ENCODE results near the gene DAZAP2.
"Not testable (repeated sequence)": the region's sequence is repeated elsewhere in the genome, so short reads cannot be mapped to it uniquely, and the experiment has no call there.

DAZAP2 gene

DNA sequence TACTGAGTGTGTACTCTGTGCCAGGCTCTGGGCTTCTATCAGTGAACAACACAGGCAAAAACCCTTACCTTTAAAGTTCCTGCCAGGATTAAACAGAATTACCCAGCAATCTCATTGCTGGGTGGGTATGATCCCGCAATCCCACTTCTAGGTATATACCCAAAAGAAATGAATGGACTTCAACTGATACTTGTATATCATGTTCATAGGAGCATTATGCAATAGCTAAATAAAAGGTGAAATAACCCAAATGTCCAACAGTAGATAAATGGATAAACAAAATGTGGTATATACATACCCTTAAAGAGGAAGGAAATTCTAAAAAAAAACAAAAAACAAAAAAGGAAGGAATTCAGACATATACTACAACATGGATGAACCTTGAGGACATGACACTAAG is 14.7 kb downstream of the DAZAP2 start:
- Histone ChIP-seq H3K9ac (ENCODE audit: low read depth, low read length, poor library complexity, severe bottlenecking) (no peak overlapping the region), H3K4me2 (ENCODE audit: low read depth, low read length, poor library complexity, severe bottlenecking) (no peak overlapping the region), H3K79me2 (ENCODE audit: insufficient read depth, low read length) (peaks cover 29% of the 10 kb centered on the region; the same call in 1 of the 2 replicates), H3K36me3 (ENCODE audit: insufficient read depth, low read length) (peaks cover 25% of the 10 kb centered on the region; the same call in 1 of the 2 replicates), H3F3A (ENCODE audit: low read depth) (no peaks in the 10 kb centered on the region), H3K4me1 (ENCODE audit: insufficient read depth, low read length, poor library complexity, severe bottlenecking) (no peaks in the 10 kb centered on the region), H3K4me3 (ENCODE audit: low read length, poor library complexity, severe bottlenecking) (no peak overlapping the region), H3K9me3 (ENCODE audit: insufficient read depth, low read depth, low read length) (no peaks in the 10 kb centered on the region), H3K9me2 (replicated peaks; ENCODE audit: low read depth, low read length) (no peaks in the 10 kb centered on the region), H4K20me1 (ENCODE audit: insufficient read depth, low read length, poor library complexity, severe bottlenecking) (no peaks in the 10 kb centered on the region), H3K27me3 (ENCODE audit: insufficient read depth, low read length, poor library complexity, severe bottlenecking) (no peaks in the 10 kb centered on the region), H2AFZ (ENCODE audit: low read length) (no peak overlapping the region)
- TF ChIP-seq, protein P1, sequence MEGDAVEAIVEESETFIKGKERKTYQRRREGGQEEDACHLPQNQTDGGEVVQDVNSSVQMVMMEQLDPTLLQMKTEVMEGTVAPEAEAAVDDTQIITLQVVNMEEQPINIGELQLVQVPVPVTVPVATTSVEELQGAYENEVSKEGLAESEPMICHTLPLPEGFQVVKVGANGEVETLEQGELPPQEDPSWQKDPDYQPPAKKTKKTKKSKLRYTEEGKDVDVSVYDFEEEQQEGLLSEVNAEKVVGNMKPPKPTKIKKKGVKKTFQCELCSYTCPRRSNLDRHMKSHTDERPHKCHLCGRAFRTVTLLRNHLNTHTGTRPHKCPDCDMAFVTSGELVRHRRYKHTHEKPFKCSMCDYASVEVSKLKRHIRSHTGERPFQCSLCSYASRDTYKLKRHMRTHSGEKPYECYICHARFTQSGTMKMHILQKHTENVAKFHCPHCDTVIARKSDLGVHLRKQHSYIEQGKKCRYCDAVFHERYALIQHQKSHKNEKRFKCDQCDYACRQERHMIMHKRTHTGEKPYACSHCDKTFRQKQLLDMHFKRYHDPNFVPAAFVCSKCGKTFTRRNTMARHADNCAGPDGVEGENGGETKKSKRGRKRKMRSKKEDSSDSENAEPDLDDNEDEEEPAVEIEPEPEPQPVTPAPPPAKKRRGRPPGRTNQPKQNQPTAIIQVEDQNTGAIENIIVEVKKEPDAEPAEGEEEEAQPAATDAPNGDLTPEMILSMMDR (conservative IDR thresholded peaks at IDR 0.05; ENCODE audit: low read length), result no peak
- no peak for TF ChIP-seq EZH2phosphoT487 (IDR thresholded peaks at IDR 0.05; ENCODE audit: borderline replicate concordance)

- Histone ChIP-seq H3K27me3 (ENCODE audit: insufficient read depth, low read length, poor library complexity, severe bottlenecking) (no peaks in the 10 kb centered on the region), H3K79me2 (ENCODE audit: insufficient read depth, low read length) (peaks cover 29% of the 10 kb centered on the region; the same call in 1 of the 2 replicates), H3F3A (ENCODE audit: low read depth) (no peaks in the 10 kb centered on the region), H2AFZ (ENCODE audit: low read length) (no peak overlapping the region), H4K20me1 (ENCODE audit: insufficient read depth, low read length, poor library complexity, severe bottlenecking) (no peaks in the 10 kb centered on the region), H3K9ac (ENCODE audit: low read depth, low read length, poor library complexity, severe bottlenecking) (no peak overlapping the region), H3K9me3 (ENCODE audit: insufficient read depth, low read depth, low read length) (no peaks in the 10 kb centered on the region), H3K4me3 (ENCODE audit: low read length, poor library complexity, severe bottlenecking) (no peak overlapping the region), H3K4me2 (ENCODE audit: low read depth, low read length, poor library complexity, severe bottlenecking) (no peak overlapping the region), H3K36me3 (ENCODE audit: insufficient read depth, low read length) (peaks cover 17% of the 10 kb centered on the region; the same call in 1 of the 2 replicates), H3K9me2 (replicated peaks; ENCODE audit: low read depth, low read length) (no peaks in the 10 kb centered on the region), H3K4me1 (ENCODE audit: insufficient read depth, low read length, poor library complexity, severe bottlenecking) (no peaks in the 10 kb centered on the region)
- TF ChIP-seq EZH2phosphoT487 (IDR thresholded peaks at IDR 0.05; ENCODE audit: borderline replicate concordance), result no peak
- TF ChIP-seq, protein P1 (conservative IDR thresholded peaks at IDR 0.05; ENCODE audit: low read length), result no peak
These were observed 15.9 kb downstream of the DAZAP2 start for GRCh38 chr12:51254536-51254935.

- not testable (repeated sequence) for H3K27me3 ChIP-seq (ENCODE audit: insufficient read depth, low read length, poor library complexity, severe bottlenecking); H3K9me2 ChIP-seq (replicated peaks; ENCODE audit: low read depth, low read length); H3F3A ChIP-seq (ENCODE audit: low read depth); H3K4me3 ChIP-seq (ENCODE audit: low read length, poor library complexity, severe bottlenecking); H3K4me1 ChIP-seq (ENCODE audit: insufficient read depth, low read length, poor library complexity, severe bottlenecking); H3K9ac ChIP-seq (ENCODE audit: low read depth, low read length, poor library complexity, severe bottlenecking); H3K36me3 ChIP-seq (ENCODE audit: insufficient read depth, low read length); H3K4me2 ChIP-seq (ENCODE audit: low read depth, low read length, poor library complexity, severe bottlenecking); H2AFZ ChIP-seq (ENCODE audit: low read length); H3K9me3 ChIP-seq (ENCODE audit: insufficient read depth, low read depth, low read length)
- H3K79me2 ChIP-seq (ENCODE audit: insufficient read depth, low read length), result peaks cover 43% of the 10 kb centered on the region
- peaks cover 14% of the 10 kb centered on the region for H4K20me1 ChIP-seq (ENCODE audit: insufficient read depth, low read length, poor library complexity, severe bottlenecking)
These were observed 21.0 kb downstream of the DAZAP2 start for GRCh38 chr12:51259600-51259999.

DNA sequence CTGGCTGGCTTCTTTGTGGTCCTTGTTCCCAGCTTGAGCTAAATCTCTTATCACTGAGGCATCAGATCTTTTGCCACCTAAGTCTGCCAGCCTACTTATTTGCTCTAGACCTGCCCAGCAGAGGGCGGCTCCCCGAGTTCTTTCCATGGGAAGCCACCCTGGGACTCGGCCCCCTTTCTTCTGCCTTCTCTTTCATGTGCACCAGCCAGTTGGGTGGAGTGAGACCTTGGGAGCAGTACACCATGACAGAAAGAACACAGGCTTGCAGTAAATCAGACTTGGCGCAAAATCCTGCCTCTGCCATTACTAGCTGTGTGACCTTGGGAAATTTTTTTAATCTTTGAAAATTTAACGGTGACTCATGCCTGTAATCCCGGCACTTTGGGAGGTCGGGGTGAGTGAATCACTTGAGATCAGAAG is 24.1 kb downstream of the DAZAP2 start:
- H4K20me1 ChIP-seq (ENCODE audit: insufficient read depth, low read length, poor library complexity, severe bottlenecking), result peaks cover 14% of the 10 kb centered on the region
- no peaks in the 10 kb centered on the region for H3K9me2 ChIP-seq (replicated peaks; ENCODE audit: low read depth, low read length)
- no peak overlapping the region for H3K9ac ChIP-seq (ENCODE audit: low read depth, low read length, poor library complexity, severe bottlenecking)
- H3K9me3 ChIP-seq (ENCODE audit: insufficient read depth, low read depth, low read length), result no peaks in the 10 kb centered on the region
- peaks cover 24% of the 10 kb centered on the region for H3K4me1 ChIP-seq (ENCODE audit: insufficient read depth, low read length, poor library complexity, severe bottlenecking)
- no peak overlapping the region for H3K4me3 ChIP-seq (ENCODE audit: low read length, poor library complexity, severe bottlenecking)
- H3K4me2 ChIP-seq (ENCODE audit: low read depth, low read length, poor library complexity, severe bottlenecking), result peak overlapping the region; percentile 2
- no peak for TF ChIP-seq EZH2phosphoT487 (IDR thresholded peaks at IDR 0.05; ENCODE audit: borderline replicate concordance)
- TF ChIP-seq, protein P1 (conservative IDR thresholded peaks at IDR 0.05; ENCODE audit: low read length), result peak; percentile 62
- no peak overlapping the region for H2AFZ ChIP-seq (ENCODE audit: low read length)
- no peaks in the 10 kb centered on the region for H3K27me3 ChIP-seq (ENCODE audit: insufficient read depth, low read length, poor library complexity, severe bottlenecking)
- H3K36me3 ChIP-seq (ENCODE audit: insufficient read depth, low read length), result no peaks in the 10 kb centered on the region
- H3F3A ChIP-seq (ENCODE audit: low read depth), result no peaks in the 10 kb centered on the region
- H3K79me2 ChIP-seq (ENCODE audit: insufficient read depth, low read length), result peaks cover 56% of the 10 kb centered on the region
